GM21737 (cell line): ENCODE measurements around the gene NOCT.
"Not testable (repeated sequence)": the region's sequence is repeated elsewhere in the genome, so short reads cannot be mapped to it uniquely, and the experiment has no call there.

Experiments
- ATAC-seq: cut with Tn5 transposase; IDR thresholded peaks from one replicate; pipeline ENCODE4 v1.9.1; 2021; ENCODE audit warnings: mild to moderate bottlenecking, moderate library complexity; ENCODE audit not compliant: unreplicated experiment

NOCT gene

DNA sequence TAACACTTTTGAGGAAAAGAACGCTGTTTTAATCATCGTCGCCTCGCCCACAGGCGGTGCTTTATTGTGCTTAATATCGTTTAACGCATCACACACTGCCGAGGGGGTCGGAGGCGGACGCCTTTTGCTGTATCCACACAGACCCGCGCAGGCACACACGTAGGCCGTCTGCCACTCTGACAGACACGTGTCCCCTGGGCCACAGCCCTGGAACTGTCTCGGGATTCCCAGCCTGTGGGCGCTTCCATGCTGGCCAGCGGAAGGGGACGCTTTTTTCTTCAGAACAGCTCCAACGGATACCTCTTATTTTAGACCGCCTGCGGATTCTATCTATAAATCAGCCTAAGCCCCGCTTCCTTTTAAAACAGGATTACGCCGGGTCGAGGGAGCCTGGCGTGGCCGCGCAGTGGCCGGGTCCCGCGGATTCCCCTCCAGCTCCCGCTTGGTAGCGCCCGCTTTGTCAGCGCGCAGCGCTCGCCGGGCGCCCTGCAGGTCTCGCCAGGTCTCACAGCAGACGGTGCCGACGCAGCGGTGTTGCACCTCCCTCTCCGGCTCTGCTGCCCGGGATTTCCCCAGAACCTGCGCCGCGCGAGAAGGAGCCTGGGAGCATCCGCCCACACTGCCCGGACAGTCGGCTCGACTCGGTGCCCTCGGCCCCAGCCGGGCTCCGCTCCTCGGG lies at the start of gene NOCT:
NOCT (plus strand) TSS at position 513 of the 679 bp plus-strand sequence. CDS start 201 bp downstream, outside the sequence.
- ATAC-seq: peak; percentile 95

- ATAC-seq: peak; percentile 96
These were observed 48.3 kb upstream of the NOCT start for GRCh38 chr4:138967313-138967712.

GRCh38 chr4:138972956-138973801 lies 42.4 kb upstream of the NOCT start:
- ATAC-seq: no peak

DNA sequence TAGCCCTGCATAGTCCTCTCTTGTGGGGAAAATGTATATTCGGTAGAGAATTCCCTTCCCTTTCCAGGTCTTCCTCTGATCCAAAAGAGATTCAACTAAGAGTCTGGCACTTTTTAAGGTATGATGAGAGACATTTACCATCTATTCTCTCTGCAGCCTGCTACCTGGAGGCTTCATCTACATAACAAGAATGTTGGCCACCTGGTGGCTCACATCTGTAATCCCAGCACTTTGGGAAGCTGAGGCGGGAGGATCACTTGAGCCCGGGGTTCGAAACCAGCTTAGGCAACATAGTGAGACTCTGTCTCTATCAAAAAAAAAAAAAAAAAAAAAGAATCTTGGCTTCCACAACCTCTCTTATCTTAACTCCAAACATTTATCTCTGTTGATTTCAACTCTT lies 40.4 kb upstream of the NOCT start:
- no peak for ATAC-seq

GRCh38 chr4:138976526-138976925 lies 39.1 kb upstream of the NOCT start:
- ATAC-seq: no peak

- ATAC-seq: peak; percentile 99
These were observed 38.1 kb upstream of the NOCT start for GRCh38 chr4:138977524-138977923.

- no peak for ATAC-seq
These were observed 37.5 kb upstream of the NOCT start for GRCh38 chr4:138978028-138978585.

DNA sequence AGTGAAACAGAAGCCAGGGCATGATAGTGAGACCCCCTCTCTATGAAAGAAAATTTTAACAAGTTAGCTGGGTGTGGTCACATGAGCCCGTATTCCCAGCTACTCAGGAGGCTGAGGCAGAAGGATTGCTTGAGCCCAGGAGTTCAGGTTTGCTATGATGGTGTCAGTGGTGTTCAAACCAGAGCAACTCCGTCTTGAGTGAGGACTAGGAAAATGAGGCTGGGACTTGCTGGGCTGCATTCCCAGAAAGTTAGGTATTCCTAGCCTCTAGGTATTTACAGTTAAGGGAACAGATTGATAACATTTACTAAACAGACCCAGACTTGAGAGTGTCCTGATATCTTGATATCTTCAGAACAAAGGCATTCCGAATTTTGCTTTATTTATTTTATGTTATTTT lies 37.0 kb upstream of the NOCT start:
- no peak for ATAC-seq

- ATAC-seq: no peak
These were observed 35.8 kb upstream of the NOCT start for GRCh38 chr4:138979742-138980141.

DNA sequence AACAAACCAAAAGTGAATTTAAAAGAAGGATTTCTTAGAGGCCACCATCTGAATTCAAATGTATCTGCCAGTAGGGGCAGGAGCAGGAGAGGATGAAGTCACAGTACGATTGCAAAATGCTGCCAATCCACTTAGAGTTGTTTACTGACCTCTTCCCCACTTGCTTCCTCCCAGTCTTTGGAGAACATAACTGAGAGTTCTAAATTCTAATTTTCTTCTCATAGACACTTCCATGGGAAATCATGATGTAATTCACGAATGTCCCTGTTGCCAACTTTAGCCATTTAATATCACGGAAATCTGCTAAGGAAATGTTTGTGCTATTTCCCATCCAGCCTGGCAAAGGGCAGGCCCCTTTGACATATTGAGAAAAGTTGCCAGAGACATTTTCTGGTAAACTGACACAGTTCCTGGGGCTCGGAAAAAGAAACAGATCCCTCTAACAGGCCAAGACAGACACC lies 33.6 kb upstream of the NOCT start:
- no peak for ATAC-seq

DNA sequence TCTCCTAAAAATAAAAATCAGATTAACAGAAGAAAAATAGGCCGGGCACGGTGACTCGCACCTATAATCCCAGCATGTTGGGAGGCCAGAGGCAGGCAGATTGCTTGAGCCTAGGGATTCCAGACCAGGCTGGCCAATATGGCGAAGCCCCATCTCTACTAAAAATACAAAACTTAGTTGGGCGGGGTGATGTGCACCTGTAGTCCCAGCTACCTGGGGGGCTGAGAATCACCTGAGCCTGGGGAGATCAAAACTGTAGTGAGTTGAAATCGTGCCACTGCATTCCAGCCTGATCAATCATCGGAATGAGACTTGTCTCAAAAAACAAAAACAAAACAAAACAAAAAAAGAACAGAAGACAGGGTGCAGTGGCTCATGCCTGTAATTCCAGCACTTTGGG lies 32.8 kb upstream of the NOCT start:
- ATAC-seq: no peak

DNA sequence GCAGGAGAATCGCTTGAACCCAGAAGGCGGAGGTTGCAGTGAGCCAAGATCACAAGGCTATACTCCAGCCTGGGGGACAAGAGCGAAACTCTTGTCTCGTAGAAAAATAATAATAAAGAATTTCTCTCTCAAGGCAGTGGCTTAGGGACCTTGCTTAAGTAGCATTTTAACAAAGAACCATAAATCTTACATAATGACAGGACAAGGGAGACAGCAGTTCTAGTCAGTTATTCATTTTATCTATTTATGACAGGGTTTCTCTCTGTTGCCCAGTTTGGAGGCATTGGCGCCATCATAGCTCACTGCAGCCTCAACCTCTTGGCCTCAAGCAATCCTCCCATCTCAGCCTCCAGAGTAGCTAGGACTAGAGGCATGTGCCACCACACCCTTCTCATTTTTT lies 31.9 kb upstream of the NOCT start:
- no peak for ATAC-seq

- no peak for ATAC-seq
These were observed 30.9 kb upstream of the NOCT start for GRCh38 chr4:138984647-138985046.

- ATAC-seq: no peak
These were observed 22.9 kb upstream of the NOCT start for GRCh38 chr4:138992676-138993075.

GRCh38 chr4:138996090-138996489 lies 19.5 kb upstream of the NOCT start:
- no peak for ATAC-seq

GRCh38 chr4:138999666-139000065 lies 15.9 kb upstream of the NOCT start:
- ATAC-seq: no peak

DNA sequence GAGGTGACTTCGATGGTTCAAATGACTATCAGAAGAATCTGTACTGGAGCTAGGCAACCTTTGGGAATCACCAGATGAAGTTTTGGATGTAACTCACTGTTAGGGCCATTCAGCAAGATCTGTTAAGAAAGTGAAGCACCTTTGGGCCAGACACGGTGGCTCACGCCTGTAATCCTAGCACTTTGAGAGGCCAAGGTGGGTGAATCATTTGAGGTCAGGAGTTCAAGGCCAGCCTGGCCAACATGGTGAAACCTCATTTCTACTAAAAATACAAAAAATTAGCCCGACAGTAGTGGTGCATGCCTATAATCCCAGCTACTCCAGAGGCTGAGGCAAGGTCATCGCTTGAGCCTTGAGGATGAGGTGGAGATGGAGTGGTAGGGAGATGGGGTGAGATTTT lies 15.4 kb upstream of the NOCT start:
- not testable (repeated sequence) for ATAC-seq

- not testable (repeated sequence) for ATAC-seq
These were observed 14.2 kb upstream of the NOCT start for GRCh38 chr4:139001430-139001829.

DNA sequence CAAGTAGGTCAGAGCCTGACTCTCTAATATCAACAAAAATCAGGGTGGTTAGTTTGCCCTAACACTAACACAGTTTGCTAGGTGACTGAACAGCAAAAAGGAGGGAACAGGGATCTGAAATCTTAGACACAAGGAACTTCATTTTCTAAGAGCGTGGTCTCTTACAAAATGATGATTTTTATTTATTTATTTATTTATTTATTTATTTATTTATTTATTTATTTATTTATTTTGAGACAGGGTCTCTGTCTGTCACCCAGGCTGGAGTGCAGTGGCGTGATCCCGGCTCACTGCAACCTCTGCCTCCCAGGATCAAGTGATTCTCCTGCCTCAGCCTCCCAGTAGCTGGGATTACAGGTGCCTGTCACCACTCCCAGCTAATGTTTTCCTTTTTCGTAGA lies 11.9 kb upstream of the NOCT start:
- ATAC-seq: not testable (repeated sequence)

DNA sequence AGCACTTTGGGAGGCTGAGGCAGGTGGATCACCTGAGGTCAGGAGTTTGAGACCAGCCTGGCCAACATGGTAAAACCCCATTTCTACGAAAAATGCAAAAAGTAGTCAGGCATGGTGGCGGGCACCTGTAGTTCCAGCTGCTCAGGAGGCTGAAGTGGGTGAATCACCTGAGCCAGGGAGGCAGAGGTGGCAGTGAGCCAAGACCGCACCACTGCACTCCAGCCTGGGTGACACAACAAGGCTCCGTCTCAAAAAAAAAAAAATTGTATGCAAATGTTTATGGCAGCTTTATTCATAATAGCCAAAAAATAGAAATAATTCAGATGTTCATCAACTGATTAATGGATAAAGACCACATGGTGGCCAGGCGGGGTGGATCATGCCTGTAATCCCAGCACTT lies 9.8 kb upstream of the NOCT start:
- ATAC-seq: no peak

DNA sequence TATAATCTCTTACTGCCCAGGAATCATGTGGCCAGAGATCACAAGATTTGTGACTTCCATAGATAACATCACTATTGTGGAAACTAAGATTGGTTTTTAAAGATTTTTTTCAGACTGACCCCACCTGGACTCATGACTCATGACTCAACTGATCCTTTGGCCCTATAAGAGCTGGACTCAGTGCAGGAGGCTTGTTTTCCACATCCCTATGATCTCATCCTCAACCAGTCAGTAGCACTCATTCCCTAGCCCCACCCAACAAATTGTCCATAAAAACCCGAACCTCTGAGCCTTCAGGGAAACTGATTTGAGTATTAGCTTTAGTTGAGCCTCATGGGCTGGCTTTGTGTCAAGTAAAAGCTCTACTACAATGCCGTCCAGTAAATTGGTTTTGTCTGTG lies 7.9 kb upstream of the NOCT start:
- no peak for ATAC-seq

- not testable (repeated sequence) for ATAC-seq
These were observed 7.3 kb upstream of the NOCT start for GRCh38 chr4:139008278-139008677.
